GM23338 (cell line): ENCODE measurements around the gene IMPA2. TPM values are rescaled to one million over a fixed set of nuclear protein-coding genes. Genes with fewer than 3 reads are reported as not detected.

Experiments
- ATAC-seq: fragments of 200-7000 bp; cut with Tn5 transposase; 3 replicates; pipeline ENCODE4 v1.9.1; 2020
- DNase-seq: peaks from one replicate; pipeline ENCODE4 v3.0.0-alpha.2; 2015; ENCODE audit warnings: low spot score
- H2AFZ ChIP-seq: fragments of 200-600 bp; sonication (generic); 2 replicates; pipeline ENCODE4 v1.8.0; 2016; ENCODE audit warnings: antibody characterized with exemption, mild to moderate bottlenecking, moderate library complexity
- H3F3A ChIP-seq: fragments of 200-600 bp; sonication (generic); replicated peaks from 2 replicates; pipeline ENCODE4 v1.8.0; 2017; ENCODE audit warnings: antibody characterized with exemption, mixed run types, low read depth
- H3K27ac ChIP-seq: fragments of 200-600 bp; sonication (generic); 2 replicates; pipeline ENCODE4 v1.6.1; 2016; ENCODE audit warnings: low read depth
- H3K27me3 ChIP-seq: fragments of 200-600 bp; sonication (generic); 2 replicates; pipeline ENCODE4 v1.8.0; 2016; ENCODE audit warnings: mild to moderate bottlenecking, mixed run types, moderate library complexity; ENCODE audit not compliant: insufficient read depth
- H3K36me3 ChIP-seq: fragments of 200-600 bp; sonication (generic); 2 replicates; pipeline ENCODE4 v1.8.0; 2016; ENCODE audit warnings: mild to moderate bottlenecking; ENCODE audit not compliant: insufficient read depth
- H3K4me1 ChIP-seq: fragments of 200-600 bp; sonication (generic); 2 replicates; pipeline ENCODE4 v1.8.0; 2016; ENCODE audit warnings: mild to moderate bottlenecking, moderate library complexity; ENCODE audit not compliant: insufficient read depth
- H3K4me2 ChIP-seq: fragments of 200-600 bp; sonication (generic); 2 replicates; pipeline ENCODE4 v1.7.1; 2017; ENCODE audit warnings: mixed run types
- H3K4me3 ChIP-seq: fragments of 200-600 bp; sonication (generic); 2 replicates; pipeline ENCODE4 v1.6.1; 2016; ENCODE audit warnings: mixed run types
- H3K79me2 ChIP-seq: fragments of 200-600 bp; sonication (generic); replicated peaks from 2 replicates; pipeline ENCODE4 v1.8.0; 2017; ENCODE audit warnings: mild to moderate bottlenecking; ENCODE audit not compliant: insufficient read depth
- H3K9me2 ChIP-seq: fragments of 200-600 bp; sonication (generic); 2 replicates; pipeline ENCODE4 v1.8.0; 2017; ENCODE audit not compliant: insufficient read depth
- H4K20me1 ChIP-seq: fragments of 200-600 bp; sonication (generic); replicated peaks from 2 replicates; pipeline ENCODE4 v1.8.0; 2017; ENCODE audit warnings: mild to moderate bottlenecking; ENCODE audit not compliant: insufficient read depth
- H3K27ac Mint-ChIP-seq: 2 replicates; pipeline ENCODE4 v1.8.0; 2020; ENCODE audit warnings: inconsistent platforms, mild to moderate bottlenecking, moderate library complexity, mixed read lengths
- H3K27me3 Mint-ChIP-seq: 3 replicates; pipeline ENCODE4 v1.8.0; 2022; ENCODE audit warnings: low read depth, mild to moderate bottlenecking, moderate library complexity, mixed read lengths, inconsistent platforms; ENCODE audit not compliant: insufficient read depth, poor library complexity
- H3K36me3 Mint-ChIP-seq: 3 replicates; pipeline ENCODE4 v1.8.0; 2021; ENCODE audit warnings: low read depth, mild to moderate bottlenecking, inconsistent platforms, moderate library complexity, mixed read lengths
- H3K4me1 Mint-ChIP-seq: 3 replicates; pipeline ENCODE4 v1.8.0; 2020; ENCODE audit warnings: mild to moderate bottlenecking, inconsistent platforms, mixed read lengths
- H3K4me3 Mint-ChIP-seq: 3 replicates; pipeline ENCODE4 v1.8.0; 2021; ENCODE audit warnings: moderate library complexity, mild to moderate bottlenecking, inconsistent platforms, mixed read lengths
- H3K9me3 Mint-ChIP-seq: 3 replicates; pipeline ENCODE4 v1.8.0; 2020; ENCODE audit warnings: moderate library complexity, mild to moderate bottlenecking, inconsistent platforms, mixed read lengths
- CREB1 ChIP-seq: fragments of 250-450 bp; sonication (Bioruptor Pico); IDR thresholded peaks from 2 replicates; pipeline ENCODE4 v1.5.0; 2020; ENCODE audit warnings: low read depth, mild to moderate bottlenecking, moderate library complexity
- CTCF ChIP-seq, 2 experiments: fragments of 200-600 bp in 1 of 2; sonication (generic) in 1 of 2; conservative IDR thresholded peaks; 2 replicates each; pipeline versions ENCODE4 v1.5.1 to v1.6.1; 2016 to 2017; ENCODE audit warnings: antibody characterized with exemption in 2 of 2, low read depth in 2 of 2, mild to moderate bottlenecking in 2 of 2, moderate library complexity in 1 of 2
- EZH2phosphoT487 ChIP-seq: fragments of 200-600 bp; sonication (generic); IDR thresholded peaks from one replicate; pipeline ENCODE4 v1.8.1; 2018; ENCODE audit warnings: antibody characterized with exemption; ENCODE audit not compliant: unreplicated experiment
- JUNB ChIP-seq: IDR thresholded peaks from one replicate; pipeline ENCODE4 v1.6.1; 2016; ENCODE audit warnings: antibody characterized with exemption; ENCODE audit not compliant: unreplicated experiment
- POLR2AphosphoS5 ChIP-seq: IDR thresholded peaks from 2 replicates; pipeline ENCODE4 v1.6.1; 2016; ENCODE audit warnings: antibody characterized with exemption, low read depth
- STAT1 ChIP-seq: IDR thresholded peaks from one replicate; pipeline ENCODE4 v1.6.1; 2016; ENCODE audit warnings: antibody characterized with exemption; ENCODE audit not compliant: unreplicated experiment
- ZNF331 ChIP-seq: fragments of 250-450 bp; sonication (Bioruptor Pico); IDR thresholded peaks from 2 replicates; pipeline ENCODE4 v1.5.0; 2020; ENCODE audit warnings: low read depth, mild to moderate bottlenecking, moderate library complexity
- polyA plus RNA-seq: library from polyadenylated mRNA; unstranded; fragments of >200 nt; fragmentation: Nextera tagmentation; extraction: Ambion mirVana; gene quantifications from 2 replicates; pipeline ENCODE4 v1.2.1, GENCODE V29; 2016
- total RNA-seq: library from RNA; depleted of rRNA; stranded (reverse); fragments of >200 nt; shearing (Covaris generic); gene quantifications from 2 replicates; pipeline ENCODE4 v1.2.3, GENCODE V29; 2014
- TF ChIP-seq, protein P1 (sequence below): IDR thresholded peaks from one replicate; pipeline ENCODE4 v1.6.1; 2018; ENCODE audit warnings: antibody characterized with exemption; ENCODE audit not compliant: unreplicated experiment
- TF ChIP-seq, protein P2 (sequence below): fragments of 250-450 bp; sonication (Bioruptor Pico); IDR thresholded peaks from 2 replicates; pipeline ENCODE4 v1.5.0; 2020; ENCODE audit warnings: mild to moderate bottlenecking, moderate library complexity

The IMPA2 gene
- total and polyA plus RNA-seq, 2 experiments from 2014 or later: 50.4 to 122 TPM

DNA sequence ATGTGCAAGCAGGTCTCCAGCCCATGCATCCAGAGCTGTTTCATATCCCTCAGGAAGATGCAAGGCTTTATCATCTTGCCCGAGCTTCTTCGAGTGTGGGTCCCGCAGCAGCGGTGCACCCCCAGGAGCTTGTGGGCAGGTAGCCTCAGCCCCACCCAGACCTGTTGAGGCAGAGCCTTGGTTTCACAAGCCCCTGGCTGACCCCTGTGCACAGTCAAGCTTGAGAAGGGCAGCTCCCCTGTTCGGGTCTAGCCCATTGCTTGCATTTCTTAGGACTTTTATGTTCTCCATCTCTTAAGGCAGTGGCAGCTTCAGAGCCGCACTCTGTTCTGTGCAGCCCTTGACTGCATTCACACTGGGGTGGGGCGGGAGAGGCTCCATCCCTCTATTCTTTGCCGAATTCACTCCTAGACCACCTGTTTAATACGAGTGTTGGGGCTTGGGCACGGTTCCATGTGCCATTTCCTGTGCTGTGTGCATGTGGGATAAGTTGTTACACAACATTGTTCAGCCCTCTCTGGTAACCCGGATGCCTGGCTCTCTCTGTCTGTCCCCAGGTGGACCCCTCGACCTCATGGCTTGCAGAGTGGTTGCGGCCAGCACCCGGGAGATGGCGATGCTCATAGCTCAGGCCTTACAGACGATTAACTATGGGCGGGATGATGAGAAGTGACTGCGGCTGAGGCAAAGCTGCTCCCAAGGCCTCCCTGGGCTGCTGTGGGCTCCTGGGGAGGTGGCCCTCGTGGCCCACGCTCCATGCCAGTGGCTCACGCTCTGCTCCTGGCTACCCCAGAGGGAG lies 48.7 kb downstream of the IMPA2 start:
- Mint-ChIP-seq H3K27me3 (peaks cover 6% of the 10 kb centered on the region), H3K27ac (no peak overlapping the region), H3K36me3 (peaks cover 55% of the 10 kb centered on the region), H3K4me1 (peaks cover 20% of the 10 kb centered on the region), H3K9me3 (no peaks in the 10 kb centered on the region), H3K4me3 (no peak overlapping the region)
- Histone ChIP-seq H3K27ac (no peak overlapping the region), H3K27me3 (no peaks in the 10 kb centered on the region), H2AFZ (no peak overlapping the region), H3K79me2 (no peaks in the 10 kb centered on the region), H3F3A (no peaks in the 10 kb centered on the region), H3K4me2 (no peak overlapping the region), H4K20me1 (no peaks in the 10 kb centered on the region), H3K4me1 (0 out of 2 replicates have a peak, but pooled peaks cover 4% of the 10 kb centered on the region), H3K36me3 (peaks cover 22% of the 10 kb centered on the region), H3K4me3 (no peak overlapping the region), H3K9me2 (no peaks in the 10 kb centered on the region)
- no peak for ATAC-seq
- TF ChIP-seq EZH2phosphoT487 (no peak), JUNB (no peak), POLR2AphosphoS5 (no peak), ZNF331 (CRISPR knock-in tag) (no peak), STAT1 (no peak), CTCF (conservative IDR thresholded peaks at IDR 0.05; ENCODE audit: low read depth in 2 of 2) (no peak), CREB1 (no peak)
- TF ChIP-seq, protein P1, sequence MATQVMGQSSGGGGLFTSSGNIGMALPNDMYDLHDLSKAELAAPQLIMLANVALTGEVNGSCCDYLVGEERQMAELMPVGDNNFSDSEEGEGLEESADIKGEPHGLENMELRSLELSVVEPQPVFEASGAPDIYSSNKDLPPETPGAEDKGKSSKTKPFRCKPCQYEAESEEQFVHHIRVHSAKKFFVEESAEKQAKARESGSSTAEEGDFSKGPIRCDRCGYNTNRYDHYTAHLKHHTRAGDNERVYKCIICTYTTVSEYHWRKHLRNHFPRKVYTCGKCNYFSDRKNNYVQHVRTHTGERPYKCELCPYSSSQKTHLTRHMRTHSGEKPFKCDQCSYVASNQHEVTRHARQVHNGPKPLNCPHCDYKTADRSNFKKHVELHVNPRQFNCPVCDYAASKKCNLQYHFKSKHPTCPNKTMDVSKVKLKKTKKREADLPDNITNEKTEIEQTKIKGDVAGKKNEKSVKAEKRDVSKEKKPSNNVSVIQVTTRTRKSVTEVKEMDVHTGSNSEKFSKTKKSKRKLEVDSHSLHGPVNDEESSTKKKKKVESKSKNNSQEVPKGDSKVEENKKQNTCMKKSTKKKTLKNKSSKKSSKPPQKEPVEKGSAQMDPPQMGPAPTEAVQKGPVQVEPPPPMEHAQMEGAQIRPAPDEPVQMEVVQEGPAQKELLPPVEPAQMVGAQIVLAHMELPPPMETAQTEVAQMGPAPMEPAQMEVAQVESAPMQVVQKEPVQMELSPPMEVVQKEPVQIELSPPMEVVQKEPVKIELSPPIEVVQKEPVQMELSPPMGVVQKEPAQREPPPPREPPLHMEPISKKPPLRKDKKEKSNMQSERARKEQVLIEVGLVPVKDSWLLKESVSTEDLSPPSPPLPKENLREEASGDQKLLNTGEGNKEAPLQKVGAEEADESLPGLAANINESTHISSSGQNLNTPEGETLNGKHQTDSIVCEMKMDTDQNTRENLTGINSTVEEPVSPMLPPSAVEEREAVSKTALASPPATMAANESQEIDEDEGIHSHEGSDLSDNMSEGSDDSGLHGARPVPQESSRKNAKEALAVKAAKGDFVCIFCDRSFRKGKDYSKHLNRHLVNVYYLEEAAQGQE: no peak
- TF ChIP-seq, protein P2, sequence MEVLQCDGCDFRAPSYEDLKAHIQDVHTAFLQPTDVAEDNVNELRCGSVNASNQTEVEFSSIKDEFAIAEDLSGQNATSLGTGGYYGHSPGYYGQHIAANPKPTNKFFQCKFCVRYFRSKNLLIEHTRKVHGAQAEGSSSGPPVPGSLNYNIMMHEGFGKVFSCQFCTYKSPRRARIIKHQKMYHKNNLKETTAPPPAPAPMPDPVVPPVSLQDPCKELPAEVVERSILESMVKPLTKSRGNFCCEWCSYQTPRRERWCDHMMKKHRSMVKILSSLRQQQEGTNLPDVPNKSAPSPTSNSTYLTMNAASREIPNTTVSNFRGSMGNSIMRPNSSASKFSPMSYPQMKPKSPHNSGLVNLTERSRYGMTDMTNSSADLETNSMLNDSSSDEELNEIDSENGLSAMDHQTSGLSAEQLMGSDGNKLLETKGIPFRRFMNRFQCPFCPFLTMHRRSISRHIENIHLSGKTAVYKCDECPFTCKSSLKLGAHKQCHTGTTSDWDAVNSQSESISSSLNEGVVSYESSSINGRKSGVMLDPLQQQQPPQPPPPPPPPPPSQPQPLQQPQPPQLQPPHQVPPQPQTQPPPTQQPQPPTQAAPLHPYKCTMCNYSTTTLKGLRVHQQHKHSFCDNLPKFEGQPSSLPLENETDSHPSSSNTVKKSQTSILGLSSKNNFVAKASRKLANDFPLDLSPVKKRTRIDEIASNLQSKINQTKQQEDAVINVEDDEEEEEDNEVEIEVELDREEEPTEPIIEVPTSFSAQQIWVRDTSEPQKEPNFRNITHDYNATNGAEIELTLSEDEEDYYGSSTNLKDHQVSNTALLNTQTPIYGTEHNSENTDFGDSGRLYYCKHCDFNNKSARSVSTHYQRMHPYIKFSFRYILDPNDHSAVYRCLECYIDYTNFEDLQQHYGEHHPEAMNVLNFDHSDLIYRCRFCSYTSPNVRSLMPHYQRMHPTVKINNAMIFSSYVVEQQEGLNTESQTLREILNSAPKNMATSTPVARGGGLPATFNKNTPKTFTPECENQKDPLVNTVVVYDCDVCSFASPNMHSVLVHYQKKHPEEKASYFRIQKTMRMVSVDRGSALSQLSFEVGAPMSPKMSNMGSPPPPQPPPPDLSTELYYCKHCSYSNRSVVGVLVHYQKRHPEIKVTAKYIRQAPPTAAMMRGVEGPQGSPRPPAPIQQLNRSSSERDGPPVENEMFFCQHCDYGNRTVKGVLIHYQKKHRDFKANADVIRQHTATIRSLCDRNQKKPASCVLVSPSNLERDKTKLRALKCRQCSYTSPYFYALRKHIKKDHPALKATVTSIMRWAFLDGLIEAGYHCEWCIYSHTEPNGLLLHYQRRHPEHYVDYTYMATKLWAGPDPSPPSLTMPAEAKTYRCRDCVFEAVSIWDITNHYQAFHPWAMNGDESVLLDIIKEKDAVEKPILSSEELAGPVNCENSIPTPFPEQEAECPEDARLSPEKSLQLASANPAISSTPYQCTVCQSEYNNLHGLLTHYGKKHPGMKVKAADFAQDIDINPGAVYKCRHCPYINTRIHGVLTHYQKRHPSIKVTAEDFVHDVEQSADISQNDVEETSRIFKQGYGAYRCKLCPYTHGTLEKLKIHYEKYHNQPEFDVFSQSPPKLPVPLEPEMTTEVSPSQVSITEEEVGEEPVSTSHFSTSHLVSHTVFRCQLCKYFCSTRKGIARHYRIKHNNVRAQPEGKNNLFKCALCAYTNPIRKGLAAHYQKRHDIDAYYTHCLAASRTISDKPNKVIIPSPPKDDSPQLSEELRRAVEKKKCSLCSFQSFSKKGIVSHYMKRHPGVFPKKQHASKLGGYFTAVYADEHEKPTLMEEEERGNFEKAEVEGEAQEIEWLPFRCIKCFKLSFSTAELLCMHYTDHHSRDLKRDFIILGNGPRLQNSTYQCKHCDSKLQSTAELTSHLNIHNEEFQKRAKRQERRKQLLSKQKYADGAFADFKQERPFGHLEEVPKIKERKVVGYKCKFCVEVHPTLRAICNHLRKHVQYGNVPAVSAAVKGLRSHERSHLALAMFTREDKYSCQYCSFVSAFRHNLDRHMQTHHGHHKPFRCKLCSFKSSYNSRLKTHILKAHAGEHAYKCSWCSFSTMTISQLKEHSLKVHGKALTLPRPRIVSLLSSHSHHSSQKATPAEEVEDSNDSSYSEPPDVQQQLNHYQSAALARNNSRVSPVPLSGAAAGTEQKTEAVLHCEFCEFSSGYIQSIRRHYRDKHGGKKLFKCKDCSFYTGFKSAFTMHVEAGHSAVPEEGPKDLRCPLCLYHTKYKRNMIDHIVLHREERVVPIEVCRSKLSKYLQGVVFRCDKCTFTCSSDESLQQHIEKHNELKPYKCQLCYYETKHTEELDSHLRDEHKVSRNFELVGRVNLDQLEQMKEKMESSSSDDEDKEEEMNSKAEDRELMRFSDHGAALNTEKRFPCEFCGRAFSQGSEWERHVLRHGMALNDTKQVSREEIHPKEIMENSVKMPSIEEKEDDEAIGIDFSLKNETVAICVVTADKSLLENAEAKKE (CRISPR knock-in tag): no peak
- DNase-seq: no peak
